Activated CD4-positive, CD25-positive, alpha-beta regulatory T cell treated with anti-CD3 and anti-CD28 coated beads, Interleukin-2, amount 50 U/mL, for 16 hours (primary cell): Measurements from ENCODE around the gene LSS.
"Not testable (repeated sequence)": the region's sequence is repeated elsewhere in the genome, so short reads cannot be mapped to it uniquely, and the experiment has no call there.

ENCODE experiments used
- DNase-seq: peaks from one replicate; pipeline ENCODE4 v3.0.0-alpha.2; 2020; ENCODE audit warnings: low read depth, low spot score

LSS gene

DNA sequence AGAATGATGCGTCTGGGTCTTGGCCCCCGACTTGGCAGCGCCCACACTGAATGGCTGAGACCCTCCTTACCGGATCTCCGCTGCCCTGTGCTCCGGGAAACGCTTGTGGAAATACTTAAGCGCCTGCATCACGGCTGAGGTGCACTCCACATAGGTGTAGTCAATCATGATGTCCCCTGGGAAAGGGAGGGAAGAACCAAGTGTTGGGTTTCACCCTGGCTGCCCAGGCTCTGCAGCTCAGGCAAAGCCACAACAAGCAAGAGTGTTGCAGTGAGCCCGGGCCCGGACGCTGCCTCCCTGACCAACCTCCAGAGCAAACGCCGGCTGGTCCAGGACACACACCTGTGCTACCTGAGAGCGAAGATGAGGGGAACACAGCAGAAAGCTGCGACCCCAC is 22.8 kb downstream of the LSS start:
- DNase-seq: no peak

DNA sequence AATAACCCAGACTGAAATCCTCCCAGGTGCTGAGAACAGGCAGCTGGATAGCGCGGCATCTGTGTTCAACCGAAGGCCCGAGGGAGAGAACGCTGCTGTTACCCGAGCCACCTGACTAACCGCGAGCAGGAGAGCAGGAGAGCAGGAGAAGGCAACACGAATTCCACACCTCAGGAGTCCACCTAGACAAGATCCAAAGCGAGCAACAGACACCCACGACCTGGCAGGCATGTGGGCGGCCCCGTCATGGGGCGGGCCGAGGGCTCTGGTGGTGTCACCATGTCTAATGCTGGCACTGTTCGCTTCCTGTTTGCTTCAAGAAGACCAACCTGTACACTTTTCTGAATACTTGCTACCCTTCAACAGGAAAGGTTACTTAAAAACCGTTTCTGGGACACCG is 23.4 kb downstream of the LSS start:
- DNase-seq: no peak

DNA sequence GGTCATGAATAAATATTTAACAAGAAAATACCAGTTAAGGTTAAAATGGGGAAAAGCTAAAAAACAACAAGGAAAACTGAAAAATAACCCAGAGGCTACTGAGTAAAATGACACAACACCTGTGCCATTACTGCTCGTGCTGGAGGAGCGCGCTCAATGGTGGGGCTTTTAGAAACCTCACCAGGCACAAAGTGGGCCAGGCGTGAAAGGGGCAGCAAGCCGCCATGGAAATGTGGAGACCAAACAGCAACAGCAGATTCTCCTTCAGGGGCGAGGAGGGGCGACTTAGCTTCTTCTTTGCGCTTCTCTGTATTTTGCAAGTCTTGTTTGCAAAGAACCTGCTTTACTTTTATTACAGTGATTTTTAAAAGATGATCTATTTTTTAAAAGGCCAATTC is 25.4 kb downstream of the LSS start:
- no peak for DNase-seq

DNA sequence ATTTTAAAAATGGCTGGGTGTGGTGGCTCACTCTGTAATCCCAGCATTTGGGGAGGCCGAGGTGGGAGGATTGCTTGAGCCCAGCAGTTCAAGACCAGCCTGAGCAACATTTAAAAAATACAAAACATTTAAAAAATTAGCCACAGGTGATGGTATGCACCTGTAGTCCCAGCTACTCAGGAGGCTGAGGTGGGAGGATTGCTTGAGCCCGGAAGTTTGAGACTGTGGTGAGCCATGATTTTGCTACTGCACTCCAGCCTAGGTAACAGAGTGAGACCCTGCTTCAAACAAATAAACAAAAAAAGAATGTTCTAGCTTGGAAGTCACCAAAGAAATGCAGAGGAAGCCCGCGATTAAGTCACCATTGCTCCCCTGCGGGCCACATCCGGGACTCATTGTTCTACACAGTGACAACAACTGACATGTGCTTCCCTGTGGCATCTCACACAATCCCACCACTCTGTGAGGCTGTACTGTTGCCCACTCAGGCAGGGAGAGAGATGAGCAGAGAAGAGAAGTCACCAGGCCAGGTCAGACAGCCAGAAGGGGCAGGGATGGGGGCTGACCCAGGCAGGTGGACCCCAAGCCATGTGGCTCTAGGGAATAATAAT is 25.9 kb downstream of the LSS start:
- no peak for DNase-seq

DNA sequence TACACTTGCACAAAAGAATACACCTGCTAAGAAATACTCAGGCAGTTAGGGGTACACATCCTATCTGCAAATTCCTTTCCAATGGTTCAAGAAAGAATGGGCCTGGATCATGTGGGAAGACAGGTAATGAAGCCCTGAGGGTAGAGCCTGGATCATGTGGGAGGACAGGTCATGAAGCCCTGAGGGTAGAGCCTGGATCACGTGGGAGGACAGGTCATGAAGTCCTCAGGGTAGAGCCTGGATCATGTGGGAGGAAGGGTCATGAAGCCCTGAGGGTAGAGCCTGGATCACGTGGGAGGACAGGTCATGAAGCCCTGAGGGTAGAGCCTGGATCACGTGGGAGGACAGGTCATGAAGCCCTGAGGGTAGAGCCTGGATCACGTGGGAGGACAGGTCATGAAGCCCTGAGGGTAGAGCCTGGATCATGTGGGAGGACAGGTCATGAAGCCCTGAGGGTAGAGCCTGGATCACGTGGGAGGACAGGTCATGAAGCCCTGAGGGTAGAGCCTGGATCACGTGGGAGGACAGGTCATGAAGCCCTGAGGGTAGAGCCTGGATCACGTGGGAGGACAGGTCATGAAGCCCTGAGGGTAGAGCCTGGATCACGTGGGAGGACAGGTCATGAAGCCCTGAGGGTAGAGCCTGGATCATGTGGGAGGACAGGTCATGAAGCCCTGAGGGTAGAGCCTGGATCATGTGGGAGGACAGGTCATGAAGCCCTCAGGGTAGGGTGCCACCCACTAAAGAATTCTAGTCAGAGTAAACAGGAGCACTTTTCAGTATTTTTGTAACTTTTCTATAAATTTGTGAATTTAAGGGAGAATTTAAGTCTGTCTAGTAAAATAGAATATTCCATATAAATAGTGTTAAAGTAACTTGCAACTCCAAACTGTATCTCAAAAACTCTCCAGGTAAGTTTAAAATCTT is 27.4 kb downstream of the LSS start:
- DNase-seq: not testable (repeated sequence)

DNA sequence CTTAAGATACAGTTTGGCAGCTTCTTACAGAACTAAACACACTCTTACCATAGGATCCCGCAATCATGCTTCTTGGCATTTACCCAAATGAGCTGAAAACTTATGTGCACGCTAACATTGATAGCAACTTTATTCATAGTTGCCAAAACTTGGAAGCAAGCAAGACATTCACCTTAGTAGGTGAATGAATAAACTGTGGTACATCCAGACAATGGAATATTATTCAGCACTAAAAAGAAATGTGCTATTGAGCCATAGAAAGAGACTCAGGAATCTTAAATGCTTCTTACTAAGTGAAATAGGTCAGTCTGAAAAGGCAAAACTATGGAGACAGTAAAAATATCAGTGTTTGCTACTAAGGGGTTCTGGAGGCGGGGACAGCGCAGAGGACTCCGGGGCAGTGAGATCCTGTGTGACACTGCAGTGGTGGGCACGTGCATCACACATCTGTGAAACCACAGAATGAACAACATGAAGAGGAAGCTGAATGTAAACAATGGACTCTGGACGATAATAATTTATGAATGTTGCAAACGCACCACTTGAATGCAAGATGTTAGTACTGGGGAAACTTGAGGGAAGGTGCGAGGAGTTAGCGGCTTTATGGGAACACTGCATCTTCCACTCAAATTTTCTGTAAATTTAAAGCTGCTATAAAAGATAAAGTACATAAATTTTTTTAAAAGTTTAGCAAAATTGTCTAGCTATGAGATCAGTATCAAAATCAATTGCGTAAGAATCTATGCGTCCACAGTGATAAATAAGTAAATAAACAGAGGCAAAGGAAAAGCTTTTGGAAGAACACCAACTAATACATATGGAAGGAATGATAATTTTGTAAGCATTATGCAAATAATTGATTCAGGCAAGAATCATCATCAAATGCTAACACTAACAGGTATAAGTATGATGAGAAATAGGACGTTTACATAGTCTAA is 28.9 kb downstream of the LSS start:
- DNase-seq: no peak

DNA sequence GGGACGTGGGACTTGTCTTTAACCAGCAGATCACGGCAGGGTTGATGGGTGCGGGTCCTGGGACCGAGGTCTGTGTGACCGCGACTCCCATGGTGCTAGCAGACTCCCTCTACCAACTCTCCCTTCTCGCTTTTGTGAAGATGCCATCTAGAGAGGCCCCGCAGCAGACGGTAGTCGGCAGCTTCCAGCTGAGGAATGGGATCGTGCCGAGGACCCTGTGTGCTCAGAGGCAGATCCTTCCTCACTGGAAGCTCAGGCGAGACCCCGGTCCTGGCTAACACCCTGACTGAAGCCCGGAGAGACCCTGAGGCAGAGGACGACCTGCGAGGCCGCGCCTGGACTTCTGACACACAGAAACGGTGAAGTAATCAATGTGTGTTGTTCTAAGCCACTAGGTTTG is 31.8 kb downstream of the LSS start:
- no peak for DNase-seq

DNA sequence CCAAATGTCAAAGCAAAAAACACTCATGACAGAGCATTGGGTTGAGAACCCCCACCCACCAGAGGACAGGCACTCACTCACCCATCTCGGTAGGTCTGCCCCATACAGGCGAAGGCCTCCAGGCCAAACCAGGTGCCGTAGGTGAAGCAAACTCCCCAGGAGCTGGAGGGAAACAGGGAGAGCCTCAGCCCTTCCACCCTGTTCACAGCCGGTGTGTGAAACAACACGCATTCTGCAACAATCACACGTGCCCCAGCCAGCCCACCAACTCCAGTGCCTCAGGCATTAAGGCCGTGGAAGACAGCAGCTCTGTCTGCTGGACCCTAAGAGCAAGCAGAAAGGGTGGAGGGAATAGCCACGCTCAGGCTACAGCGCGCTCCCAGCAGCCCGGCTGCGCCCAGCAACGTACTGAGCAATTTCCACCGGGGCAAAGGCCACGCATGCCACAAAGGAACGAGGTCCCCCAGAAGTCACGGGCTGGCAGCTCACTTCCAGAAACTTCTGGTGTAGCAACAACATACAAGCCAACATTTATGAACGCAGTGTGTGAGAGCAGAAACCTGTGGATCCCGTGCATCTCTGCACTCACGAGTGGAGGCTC is 32.9 kb downstream of the LSS start:
- DNase-seq: no peak

DNA sequence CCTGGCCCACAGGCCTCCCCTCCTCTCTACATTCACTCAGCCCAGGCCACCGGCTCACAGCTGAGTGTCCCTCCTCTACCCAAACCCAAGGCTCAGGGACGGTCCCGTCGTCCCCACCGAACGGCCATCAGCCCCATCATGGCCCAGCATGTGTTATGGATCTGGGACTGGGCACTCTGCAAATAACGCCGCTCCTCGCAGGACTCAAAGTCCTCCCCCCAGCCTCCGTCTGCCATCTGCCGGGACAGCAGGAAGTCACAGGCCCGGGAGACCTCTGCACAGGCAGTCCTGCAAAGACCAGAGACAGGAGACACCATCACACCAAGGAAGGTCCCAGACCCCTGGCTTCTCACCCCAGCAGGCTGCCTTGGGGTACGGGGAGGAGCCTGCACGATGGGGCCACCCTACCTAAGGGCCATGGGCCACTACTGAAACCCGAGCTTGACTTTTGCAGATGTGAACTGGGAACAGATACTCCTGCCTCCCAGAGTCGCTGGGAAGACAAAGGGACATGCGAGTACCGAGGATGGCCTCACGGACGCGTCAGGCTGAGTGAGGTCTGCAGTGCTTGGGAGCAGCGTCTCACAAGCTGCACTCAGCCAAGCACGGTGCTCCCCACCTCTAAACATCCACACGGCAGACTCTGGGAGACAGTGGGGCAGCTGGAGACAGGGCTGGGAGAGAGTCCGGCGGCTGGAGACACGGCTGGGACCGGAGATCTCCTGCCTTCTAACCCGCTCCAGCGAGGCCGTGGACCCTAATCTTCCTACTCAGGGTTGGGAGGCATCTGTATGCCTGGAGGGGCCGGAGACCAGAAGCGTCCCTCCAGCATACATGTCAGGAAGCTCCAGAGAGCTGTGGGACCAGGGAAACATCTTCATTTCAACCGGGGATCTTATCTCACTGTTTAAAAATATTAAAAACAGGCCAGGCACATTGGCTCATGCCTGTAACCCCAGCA is 33.9 kb downstream of the LSS start:
- no peak for DNase-seq

DNA sequence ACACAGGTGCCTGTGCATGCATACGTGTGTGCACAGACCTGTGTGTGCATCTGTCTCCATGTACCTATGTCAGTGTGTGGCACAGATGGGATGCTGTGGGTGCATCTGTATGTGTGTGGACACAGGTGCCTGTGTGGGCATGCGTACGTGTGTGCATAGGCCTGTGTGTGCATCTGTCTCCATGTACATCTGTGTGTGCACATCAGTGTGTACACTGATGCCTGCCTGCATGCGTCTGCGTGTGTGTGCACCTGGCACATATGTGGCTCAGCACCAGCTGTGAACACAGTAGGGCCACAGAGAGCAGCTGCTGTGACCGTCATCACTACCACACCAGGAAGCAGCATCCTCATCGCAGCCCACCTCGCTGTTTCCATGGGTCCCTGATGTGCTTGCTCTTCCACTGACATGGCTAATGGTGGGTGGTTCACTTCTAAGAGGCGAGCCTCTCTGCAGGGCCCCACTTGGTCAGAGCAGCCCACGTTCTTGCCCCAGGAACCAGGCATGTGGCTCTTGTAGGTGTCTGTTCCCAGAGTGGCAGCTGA is 34.7 kb downstream of the LSS start:
- no peak for DNase-seq

DNA sequence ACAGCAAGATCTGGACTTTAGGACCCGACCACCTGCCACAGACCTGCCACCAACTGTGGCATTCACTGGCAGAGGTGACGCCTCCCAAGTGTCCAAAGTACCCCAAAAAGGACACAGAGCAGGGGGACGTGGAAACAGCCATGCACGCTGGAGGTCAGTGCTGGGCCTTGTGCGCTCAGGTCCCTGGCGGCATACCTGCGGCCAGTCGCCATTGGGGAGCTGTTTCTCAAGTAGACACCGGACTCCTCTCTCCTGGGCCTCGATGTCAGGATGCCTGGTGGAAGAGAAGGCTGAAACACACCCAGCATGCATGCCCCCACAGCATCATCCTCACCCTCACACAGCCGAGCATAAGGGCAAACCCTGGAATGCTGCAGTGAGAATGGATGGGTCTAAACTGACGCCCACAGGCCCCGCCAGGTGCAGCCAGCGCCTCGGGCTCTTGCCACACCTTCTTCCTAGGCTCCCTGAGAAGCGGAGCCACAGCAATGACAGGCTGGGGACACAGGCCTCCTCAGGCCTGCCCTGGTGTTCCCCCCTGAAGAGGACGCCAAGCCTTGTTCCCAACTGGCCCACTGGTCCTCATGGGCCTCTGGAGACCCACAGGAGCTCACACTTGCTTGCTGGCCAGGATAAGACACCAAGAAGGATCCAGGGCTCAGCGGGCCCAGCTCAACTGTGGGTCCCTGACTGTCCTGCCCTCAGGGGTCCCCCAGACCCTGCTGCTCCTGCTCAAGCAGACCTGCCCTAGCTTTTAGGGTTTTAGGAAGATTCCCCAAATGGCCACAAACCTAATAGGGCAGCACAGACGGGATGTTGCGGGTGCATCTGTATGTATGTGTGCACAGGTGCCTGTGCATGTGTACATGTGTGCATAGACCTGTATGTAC is 36.6 kb downstream of the LSS start:
- no peak for DNase-seq

DNA sequence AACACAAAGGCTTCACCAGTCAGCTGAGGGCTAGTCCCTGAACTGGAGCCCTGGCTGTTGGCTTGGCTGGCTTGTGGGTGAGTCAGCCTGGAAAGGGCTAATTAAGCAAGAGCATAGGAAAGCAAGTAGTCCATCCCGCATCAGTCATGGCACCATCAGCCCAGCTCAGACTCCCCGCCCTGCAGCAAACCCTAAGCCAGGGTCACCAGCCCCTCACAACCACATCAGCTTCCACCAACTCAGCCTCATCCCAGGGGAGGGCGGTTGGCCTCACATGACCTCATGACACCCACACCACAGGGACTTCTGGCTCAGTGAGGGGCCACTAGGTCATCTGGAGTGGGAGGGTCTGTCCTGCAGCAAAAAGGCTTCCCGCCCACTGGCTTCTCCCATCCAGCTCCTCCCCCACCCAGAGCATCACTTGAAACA is 37.3 kb downstream of the LSS start:
- no peak for DNase-seq

DNA sequence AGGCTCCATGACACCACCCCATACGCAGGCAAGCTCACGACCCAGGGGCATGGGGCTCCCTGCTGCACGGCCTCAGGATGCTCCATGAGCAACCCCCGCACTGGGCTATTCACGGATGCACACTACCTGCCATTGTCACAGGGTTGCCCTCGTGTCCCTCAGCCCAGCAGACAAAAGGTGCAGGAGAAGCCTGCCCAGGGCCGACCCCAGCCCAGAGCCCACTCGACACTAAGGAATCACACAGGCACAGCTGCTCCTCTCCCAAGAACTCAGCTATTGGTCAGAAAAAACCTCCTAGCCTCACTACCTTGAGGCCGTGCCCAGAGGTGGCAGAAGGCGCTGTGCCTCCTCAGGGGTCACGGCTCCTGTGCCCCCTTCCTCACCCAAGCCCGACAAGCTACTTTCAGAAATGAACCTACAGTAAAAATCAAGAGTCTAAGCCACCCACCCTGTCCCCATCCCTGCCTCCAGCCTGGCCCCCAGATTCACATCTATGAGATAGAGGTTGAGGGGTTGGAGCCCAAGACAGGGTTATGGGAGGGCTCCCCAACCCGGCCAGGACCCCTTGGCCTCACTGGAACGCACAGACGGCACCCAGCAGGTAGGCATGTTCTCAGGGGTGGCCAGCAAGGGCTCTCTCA is 38.0 kb downstream of the LSS start:
- DNase-seq: no peak

DNA sequence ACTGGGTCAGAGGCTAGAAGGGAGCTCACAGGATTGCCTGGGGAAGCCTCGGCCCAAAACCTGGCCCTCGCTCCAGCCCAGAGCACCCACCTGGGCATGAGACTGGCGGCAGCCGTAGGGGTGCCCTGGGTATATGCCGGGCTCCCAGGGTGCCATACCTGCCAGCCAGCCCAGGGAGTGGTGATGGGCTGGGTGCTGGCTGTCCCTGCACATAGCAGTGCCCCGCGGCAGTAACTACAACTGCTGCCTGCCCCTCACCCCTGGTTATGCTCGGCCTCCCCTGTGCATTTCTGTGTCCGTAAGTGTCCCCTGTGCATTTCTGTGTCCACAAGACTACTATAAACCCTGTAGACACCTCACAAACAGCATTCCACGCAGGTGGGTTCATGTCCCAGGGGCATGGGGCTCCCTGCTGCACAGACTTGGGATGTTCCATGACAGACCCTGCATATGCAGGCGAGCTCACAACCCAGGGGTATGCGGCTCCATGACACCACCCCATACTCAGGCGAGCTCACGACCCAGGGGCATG is 38.5 kb downstream of the LSS start:
- DNase-seq: no peak

DNA sequence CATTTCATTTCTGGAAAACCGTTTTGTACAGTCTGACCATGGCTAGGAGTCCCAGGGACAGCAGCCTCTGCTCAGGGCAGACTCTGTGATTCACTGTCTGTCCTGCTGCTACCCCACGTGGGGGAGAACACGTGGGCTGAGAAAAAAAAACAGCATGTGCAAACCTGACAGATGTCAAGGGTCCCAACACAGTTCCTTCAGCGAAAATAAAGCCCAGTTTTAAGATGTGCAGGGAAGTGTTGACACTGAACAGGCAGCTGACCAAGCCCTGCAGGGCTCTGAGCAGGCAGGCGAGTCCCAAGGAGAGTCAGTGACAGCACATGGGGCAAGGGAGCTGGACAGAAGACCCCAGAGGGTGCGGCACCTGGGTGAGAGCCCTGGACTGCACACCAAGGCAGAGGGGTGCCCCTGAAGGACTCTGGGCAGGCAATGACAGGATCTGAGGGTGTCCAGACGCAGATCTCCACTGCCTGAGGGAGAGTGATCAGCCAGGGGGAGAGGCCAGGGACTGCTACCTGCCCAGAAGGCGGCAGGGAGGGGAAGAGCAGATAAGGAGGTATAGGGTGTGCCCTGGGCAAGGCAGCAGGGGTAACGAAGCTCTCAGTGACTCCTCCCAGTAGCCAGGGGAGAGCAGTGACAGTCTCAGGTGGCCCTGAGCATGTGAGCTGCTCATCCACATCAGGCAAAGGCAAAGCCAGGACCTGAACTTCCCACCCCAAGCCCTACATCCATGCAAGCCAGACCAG is 39.2 kb downstream of the LSS start:
- no peak for DNase-seq

DNA sequence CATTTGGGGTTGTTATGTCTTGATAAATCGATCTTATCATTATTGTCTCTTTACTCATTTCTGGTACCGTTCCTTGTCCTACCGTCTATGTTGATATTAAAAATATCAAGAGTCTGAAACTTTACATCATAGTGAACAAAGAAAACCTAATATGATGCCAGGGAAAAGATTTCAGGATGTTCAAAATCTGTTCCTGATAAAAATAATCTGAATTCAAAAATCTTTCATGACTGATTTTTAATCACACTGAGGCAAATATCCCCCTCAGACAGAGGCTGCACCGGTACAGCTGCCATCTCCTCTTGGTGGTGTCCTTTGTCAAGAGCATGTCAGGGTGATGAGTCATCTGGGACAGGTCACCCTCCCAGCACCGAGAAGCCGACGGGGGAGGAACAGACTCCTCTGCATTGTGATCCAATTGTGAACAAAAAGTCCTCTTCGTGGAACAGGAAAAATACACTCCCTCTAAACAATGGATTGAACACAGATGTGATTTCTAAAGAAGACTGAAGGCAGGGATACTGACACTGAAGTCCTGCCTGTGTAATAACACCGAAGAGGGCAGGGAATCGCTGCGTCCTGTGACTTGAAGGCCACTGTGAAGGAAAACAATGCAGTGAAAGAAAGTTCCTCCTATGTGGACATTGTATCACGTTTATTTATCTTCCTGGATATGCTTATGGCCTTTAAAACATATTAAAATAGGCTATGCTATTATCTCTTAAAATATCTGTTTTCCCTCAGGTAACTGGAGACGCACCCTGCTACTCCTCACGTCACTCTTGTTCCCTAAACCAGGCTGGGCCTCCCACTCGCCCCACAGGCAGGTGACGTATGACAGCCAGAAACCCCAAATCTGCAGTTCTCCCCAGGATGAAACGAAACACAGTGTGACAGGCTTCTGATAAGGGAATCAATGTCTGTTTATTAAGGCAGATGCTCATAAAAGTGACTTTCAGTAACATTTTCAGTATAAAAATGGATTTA is 40.1 kb downstream of the LSS start:
- no peak for DNase-seq

DNA sequence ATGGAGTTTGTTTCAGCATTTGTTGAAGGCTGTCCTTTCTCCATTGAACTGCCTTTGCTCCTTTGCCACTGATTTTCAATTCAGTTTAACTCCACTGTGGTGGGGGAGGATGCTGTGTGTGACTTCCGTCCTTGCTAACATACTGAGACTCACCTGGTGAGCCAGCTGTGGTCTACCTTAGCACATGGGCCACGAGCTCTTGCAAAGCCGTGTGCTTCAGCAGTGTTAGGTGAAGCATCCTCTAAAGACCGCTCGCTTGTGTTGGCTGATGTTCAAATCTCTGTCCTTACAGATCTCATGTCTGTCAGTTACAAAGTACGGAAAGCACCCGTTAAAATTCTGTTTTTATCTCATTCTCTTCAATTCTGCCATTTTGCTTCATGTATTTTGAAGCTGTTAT is 40.8 kb downstream of the LSS start:
- DNase-seq: no peak
